ENCODE results near the gene KRT2.

The KRT2 gene

GRCh38 chr12:52641468-52641867, 10.5 kb downstream of the KRT2 start:
- no peak for DNase-seq (ENCODE audit: low read depth in 2 of 2)

GRCh38 chr12:52637299-52637698, 14.7 kb downstream of the KRT2 start:
- DNase-seq (ENCODE audit: low read depth in 2 of 2), result no peak

- DNase-seq (ENCODE audit: low read depth in 2 of 2), result no peak
Measured at GRCh38 chr12:52636592-52637258, 15.3 kb downstream of the KRT2 start.

GRCh38 chr12:52636189-52636588, 15.8 kb downstream of the KRT2 start:
- no peak for DNase-seq (ENCODE audit: low read depth in 2 of 2)

GRCh38 chr12:52634266-52635056, 17.6 kb downstream of the KRT2 start:
- DNase-seq (ENCODE audit: low read depth in 2 of 2), result no peak

- no peak for DNase-seq (ENCODE audit: low read depth in 2 of 2)
Measured at GRCh38 chr12:52633383-52633782, 18.6 kb downstream of the KRT2 start.

- no peak for DNase-seq (ENCODE audit: low read depth in 2 of 2)
Measured at GRCh38 chr12:52632656-52633055, 19.4 kb downstream of the KRT2 start.

- no peak for DNase-seq (ENCODE audit: low read depth in 2 of 2)
Measured at GRCh38 chr12:52631676-52632459, 20.1 kb downstream of the KRT2 start.

GRCh38 chr12:52631264-52631663, 20.7 kb downstream of the KRT2 start:
- no peak for DNase-seq (ENCODE audit: low read depth in 2 of 2)

- DNase-seq (ENCODE audit: low read depth in 2 of 2), result no peak
Measured at GRCh38 chr12:52630599-52631200, 21.3 kb downstream of the KRT2 start.

- no peak for DNase-seq (ENCODE audit: low read depth in 2 of 2)
Measured at GRCh38 chr12:52630008-52630500, 22.0 kb downstream of the KRT2 start.

- no peak for DNase-seq (ENCODE audit: low read depth in 2 of 2)
Measured at GRCh38 chr12:52629281-52630007, 22.6 kb downstream of the KRT2 start.

GRCh38 chr12:52628841-52629240, 23.2 kb downstream of the KRT2 start:
- no peak for DNase-seq (ENCODE audit: low read depth in 2 of 2)

GRCh38 chr12:52628111-52628507, 23.9 kb downstream of the KRT2 start:
- DNase-seq (ENCODE audit: low read depth in 2 of 2), result no peak

GRCh38 chr12:52627395-52628110, 24.5 kb downstream of the KRT2 start:
- DNase-seq (ENCODE audit: low read depth in 2 of 2), result no peak

- no peak for DNase-seq (ENCODE audit: low read depth in 2 of 2)
Measured at GRCh38 chr12:52622349-52622748, 29.7 kb downstream of the KRT2 start.

GRCh38 chr12:52618866-52619265, 33.1 kb downstream of the KRT2 start:
- DNase-seq (ENCODE audit: low read depth in 2 of 2), result no peak

- no peak for DNase-seq (ENCODE audit: low read depth in 2 of 2)
Measured at GRCh38 chr12:52618216-52618615, 33.8 kb downstream of the KRT2 start, which contains the start of gene KRT73. Gene KRT73 (minus strand): TSS chr12:52618559. CDS start chr12:52618524, 35 bp downstream.

GRCh38 chr12:52617403-52617785, 34.6 kb downstream of the KRT2 start:
- DNase-seq (ENCODE audit: low read depth in 2 of 2), result no peak

- no peak for DNase-seq (ENCODE audit: low read depth in 2 of 2)
Measured at GRCh38 chr12:52616680-52617402, 35.2 kb downstream of the KRT2 start.

Data from stimulated activated CD4-positive, alpha-beta T cell treated with anti-CD3 and anti-CD28 coated beads, Interleukin-1b, Interleukin-23, amount 100 ng/mL, for 1 hour (primary cell).